Neural cell (in vitro differentiated cells): Measurements from ENCODE around the gene TNS3. TPM values are rescaled to one million over a fixed set of nuclear protein-coding genes. Genes with fewer than 3 reads are reported as not detected.

Experiments
- H2AFZ ChIP-seq: fragments of 200-600, 300-800 bp; sonication (generic), shearing (Covaris generic); 2 replicates; pipeline ENCODE4 v1.6.0; 2014; ENCODE audit warnings: low read depth, mild to moderate bottlenecking, antibody characterized with exemption, low read length, moderate library complexity
- H3F3A ChIP-seq: fragments of 200-600 bp; shearing (Covaris generic); 2 replicates; pipeline ENCODE4 v1.6.1; 2016; ENCODE audit warnings: mild to moderate bottlenecking, moderate library complexity, mixed read lengths, antibody characterized with exemption, low read length; ENCODE audit not compliant: insufficient read depth, poor library complexity, severe bottlenecking
- H3K27ac ChIP-seq: fragments of 200-600, 300-800 bp; sonication (generic), shearing (Covaris generic); 2 replicates; pipeline ENCODE4 v1.5.1; 2014; ENCODE audit warnings: mild to moderate bottlenecking, low read length, moderate library complexity
- H3K27me3 ChIP-seq: fragments of 300-800, 200-600 bp; sonication (generic), shearing (Covaris generic); 2 replicates; pipeline ENCODE4 v1.6.0; 2014; ENCODE audit warnings: mild to moderate bottlenecking, low read depth, low read length, moderate library complexity; ENCODE audit not compliant: insufficient read depth
- H3K36me3 ChIP-seq: fragments of 300-800, 200-600 bp; sonication (generic), shearing (Covaris generic); 2 replicates; pipeline ENCODE4 v1.5.1; 2014; ENCODE audit warnings: mild to moderate bottlenecking, antibody characterized with exemption, low read length, moderate library complexity; ENCODE audit not compliant: insufficient read depth
- H3K4me2 ChIP-seq: fragments of 300-800, 200-600 bp; sonication (generic), shearing (Covaris generic); 2 replicates; pipeline ENCODE4 v1.6.0; 2014; ENCODE audit warnings: mild to moderate bottlenecking, low read length
- H3K4me3 ChIP-seq: fragments of 300-800, 200-600 bp; sonication (generic), shearing (Covaris generic); 2 replicates; pipeline ENCODE4 v1.5.1; 2014; ENCODE audit warnings: mild to moderate bottlenecking, low read length, moderate library complexity
- H3K79me2 ChIP-seq: fragments of 200-600 bp; shearing (Covaris generic); replicated peaks from 2 replicates; pipeline ENCODE4 v1.6.0; 2014; ENCODE audit warnings: mild to moderate bottlenecking, low read length, moderate library complexity; ENCODE audit not compliant: insufficient read depth
- H3K9ac ChIP-seq: fragments of 300-800, 200-600 bp; sonication (generic), shearing (Covaris generic); 2 replicates; pipeline ENCODE4 v1.6.1; 2016; ENCODE audit warnings: mild to moderate bottlenecking, low read length, mixed read lengths
- H3K9me2 ChIP-seq: fragments of 200-600 bp; shearing (Covaris generic); 2 replicates; pipeline ENCODE4 v1.6.1; 2016; ENCODE audit warnings: mild to moderate bottlenecking, low read length, mixed read lengths; ENCODE audit not compliant: insufficient read depth
- H3K9me3 ChIP-seq: fragments of 200-600, 300-800 bp; sonication (generic), shearing (Covaris generic); 2 replicates; pipeline ENCODE4 v1.6.1; 2016; ENCODE audit warnings: mild to moderate bottlenecking, mixed run types, low read length, moderate library complexity, mixed read lengths
- H4K20me1 ChIP-seq: fragments of 200-600 bp; shearing (Covaris generic); 2 replicates; pipeline ENCODE4 v1.6.1; 2016; ENCODE audit warnings: mild to moderate bottlenecking, mixed run types; ENCODE audit not compliant: insufficient read depth
- CTCF ChIP-seq: fragments of 450-650 bp; IDR thresholded peaks from 2 replicates; pipeline ENCODE4 v1.5.1; 2014; ENCODE audit warnings: antibody characterized with exemption, mild to moderate bottlenecking, moderate library complexity; ENCODE audit not compliant: poor library complexity, severe bottlenecking
- EP300 ChIP-seq: fragments of 450-650 bp; conservative IDR thresholded peaks from 2 replicates; pipeline ENCODE4 v1.6.1; 2014; ENCODE audit warnings: antibody characterized with exemption, mild to moderate bottlenecking, moderate library complexity; ENCODE audit not compliant: poor library complexity, severe bottlenecking
- EZH2 ChIP-seq: fragments of 200-600, 300-800 bp; shearing (Covaris generic), sonication (generic); IDR thresholded peaks from 2 replicates; pipeline ENCODE4 v1.6.1; 2014; ENCODE audit warnings: antibody characterized with exemption, low read length, borderline replicate concordance, mild to moderate bottlenecking; ENCODE audit not compliant: insufficient read depth, poor library complexity, severe bottlenecking
- MXI1 ChIP-seq: fragments of 450-650 bp; conservative IDR thresholded peaks from 2 replicates; pipeline ENCODE4 v1.6.1; 2014; ENCODE audit warnings: antibody characterized with exemption, mild to moderate bottlenecking; ENCODE audit not compliant: poor library complexity, severe bottlenecking
- POLR2AphosphoS5 ChIP-seq: IDR thresholded peaks from 2 replicates; pipeline ENCODE4 v1.6.1; 2012
- RAD21 ChIP-seq: fragments of 450-650 bp; conservative IDR thresholded peaks from 2 replicates; pipeline ENCODE4 v1.6.1; 2014; ENCODE audit warnings: antibody characterized with exemption, mild to moderate bottlenecking, moderate library complexity
- REST ChIP-seq: IDR thresholded peaks from 2 replicates; pipeline ENCODE4 v1.6.1; 2012; ENCODE audit warnings: borderline replicate concordance
- SMC3 ChIP-seq: fragments of 450-650 bp; conservative IDR thresholded peaks from 2 replicates; pipeline ENCODE4 v1.6.1; 2014; ENCODE audit warnings: antibody characterized with exemption, mild to moderate bottlenecking, moderate library complexity; ENCODE audit not compliant: poor library complexity
- TAF1 ChIP-seq: IDR thresholded peaks from 2 replicates; pipeline ENCODE4 v1.6.1; 2012; ENCODE audit warnings: low read depth
- polyA plus RNA-seq: library from polyadenylated mRNA; depleted of rRNA; stranded (reverse); fragments of >200 nt; gene quantifications from 2 replicates; pipeline ENCODE4 v1.2.3, GENCODE V29; 2014

TNS3 gene
- polyA plus RNA-seq, 1 donor from 2014 or later, result 0.58 TPM

- Histone ChIP-seq H3K9me3 (no peaks in the 10 kb centered on the region), H3K4me2 (no peak overlapping the region), H3K9me2 (no peaks in the 10 kb centered on the region), H3K36me3 (no peaks in the 10 kb centered on the region), H3K79me2 (no peaks in the 10 kb centered on the region), H3K4me3 (no peak overlapping the region), H2AFZ (no peak overlapping the region), H3K27me3 (no peaks in the 10 kb centered on the region), H3K9ac (no peak overlapping the region), H3K27ac (no peak overlapping the region), H4K20me1 (no peaks in the 10 kb centered on the region), H3F3A (no peaks in the 10 kb centered on the region)
- no peak for TF ChIP-seq EZH2
- no peak for TF ChIP-seq RAD21
- no peak for TF ChIP-seq REST
Measured at GRCh38 chr7:47550788-47551470, 31.0 kb downstream of the TNS3 start.

- Histone ChIP-seq H3F3A (no peaks in the 10 kb centered on the region), H3K4me3 (no peak overlapping the region), H2AFZ (no peak overlapping the region), H4K20me1 (no peaks in the 10 kb centered on the region), H3K4me2 (no peak overlapping the region), H3K36me3 (no peaks in the 10 kb centered on the region), H3K27me3 (no peaks in the 10 kb centered on the region), H3K9me2 (no peaks in the 10 kb centered on the region), H3K9ac (no peak overlapping the region), H3K27ac (no peak overlapping the region), H3K79me2 (no peaks in the 10 kb centered on the region), H3K9me3 (no peaks in the 10 kb centered on the region)
- TF ChIP-seq EP300, result no peak
- no peak for TF ChIP-seq POLR2AphosphoS5
- no peak for TF ChIP-seq RAD21
- no peak for TF ChIP-seq TAF1
- TF ChIP-seq CTCF, result no peak
- TF ChIP-seq SMC3, result no peak
- no peak for TF ChIP-seq EZH2
Measured at GRCh38 chr7:47549916-47550315, 32.0 kb downstream of the TNS3 start.

DNA sequence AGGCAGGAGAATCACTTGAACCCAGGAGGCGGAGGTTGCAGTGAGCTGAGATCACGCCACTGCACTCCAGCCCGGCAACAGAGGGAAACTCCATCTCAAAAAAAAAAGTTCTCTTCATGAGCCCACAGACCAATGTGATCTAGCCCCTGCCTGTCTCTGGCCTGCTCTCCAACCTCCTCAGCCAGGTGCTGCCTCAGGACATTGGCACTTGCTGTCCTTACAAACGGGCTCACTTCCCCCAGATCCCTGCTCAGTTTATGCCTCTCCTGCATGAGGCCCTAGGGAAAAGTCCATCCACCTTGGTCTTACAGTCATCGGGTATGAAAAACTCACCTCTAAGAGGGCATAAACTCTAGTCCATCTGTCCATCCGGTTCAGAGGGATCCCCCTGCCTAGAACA is 32.5 kb downstream of the TNS3 start:
- TF ChIP-seq TAF1 (no peak), CTCF (no peak), SMC3 (no peak), RAD21 (no peak), REST (no peak), EP300 (no peak), POLR2AphosphoS5 (no peak), MXI1 (no peak), EZH2 (no peak)
- Histone ChIP-seq H4K20me1 (no peaks in the 10 kb centered on the region), H3K36me3 (no peaks in the 10 kb centered on the region), H3K27me3 (no peaks in the 10 kb centered on the region), H3K4me2 (no peak overlapping the region), H3K4me3 (no peak overlapping the region), H3K9me3 (no peaks in the 10 kb centered on the region), H3K9ac (no peak overlapping the region), H3F3A (no peaks in the 10 kb centered on the region), H3K79me2 (no peaks in the 10 kb centered on the region), H3K9me2 (no peaks in the 10 kb centered on the region), H2AFZ (no peak overlapping the region), H3K27ac (no peak overlapping the region)
